Endothelial cell of umbilical vein (primary cell): ENCODE results near the gene HEATR5A.

ENCODE experiments used
- CTCF ChIP-seq, 2 donors: IDR thresholded peaks; 1 replicate in 1 of 2; 2 replicates in 1 of 2; pipeline ENCODE4 v1.5.1; 2011; ENCODE audit warnings: low read length in 2 of 2, mild to moderate bottlenecking in 2 of 2, moderate library complexity in 2 of 2, control low read depth in 1 of 2, inconsistent platforms in 1 of 2, low read depth in 1 of 2; ENCODE audit not compliant: insufficient read depth in 1 of 2; ENCODE audit errors: extremely low read depth in 1 of 2
- EZH2 ChIP-seq: IDR thresholded peaks from 2 replicates; pipeline ENCODE4 v1.6.1; 2012; ENCODE audit warnings: borderline replicate concordance, low read depth, mild to moderate bottlenecking, moderate library complexity, low read length, inconsistent platforms; ENCODE audit not compliant: severe bottlenecking
- FOS ChIP-seq: IDR thresholded peaks from 2 replicates; pipeline ENCODE4 v1.6.1; 2011; ENCODE audit warnings: mild to moderate bottlenecking, low read length, moderate library complexity, borderline replicate concordance; ENCODE audit not compliant: insufficient read depth
- MYC ChIP-seq: IDR thresholded peaks from one replicate; pipeline ENCODE4 v1.6.1; 2011; ENCODE audit warnings: mild to moderate bottlenecking, low read depth, low read length
- POLR2A ChIP-seq: IDR thresholded peaks from 2 replicates; pipeline ENCODE4 v1.6.1; 2012; ENCODE audit warnings: low read depth, mild to moderate bottlenecking, control low read depth, low read length
- POLR2AphosphoS5 ChIP-seq: IDR thresholded peaks from 2 replicates; pipeline ENCODE4 v1.6.1; 2012; ENCODE audit warnings: low read depth, mild to moderate bottlenecking, control low read depth, low read length, moderate library complexity; ENCODE audit not compliant: insufficient read depth

- TF ChIP-seq POLR2A (no peak), CTCF (IDR thresholded peaks at IDR 0.05; ENCODE audit: extremely low read depth in 1 of 2, insufficient read depth in 1 of 2, low read depth in 1 of 2, low read length in 2 of 2) (no peak), EZH2 (no peak), FOS (peak; percentile 73), MYC (no peak), POLR2AphosphoS5 (no peak)
Observed at GRCh38 chr14:31297701-31298344, 122.5 kb downstream of the HEATR5A start.
